GM12892 (cell line): Measurements from ENCODE around the gene INPP4B.

Source experiments
- POLR2A ChIP-seq: IDR thresholded peaks from 2 replicates; pipeline ENCODE4 v1.6.1; 2011; ENCODE audit warnings: low read depth, low read length, control low read depth
- POLR2AphosphoS5 ChIP-seq: IDR thresholded peaks from 2 replicates; pipeline ENCODE4 v1.6.1; 2011; ENCODE audit warnings: low read depth, low read length, control low read depth
- TAF1 ChIP-seq: IDR thresholded peaks from 2 replicates; pipeline ENCODE4 v1.6.1; 2011; ENCODE audit warnings: low read depth, mild to moderate bottlenecking, control low read depth, low read length, borderline replicate concordance

DNA sequence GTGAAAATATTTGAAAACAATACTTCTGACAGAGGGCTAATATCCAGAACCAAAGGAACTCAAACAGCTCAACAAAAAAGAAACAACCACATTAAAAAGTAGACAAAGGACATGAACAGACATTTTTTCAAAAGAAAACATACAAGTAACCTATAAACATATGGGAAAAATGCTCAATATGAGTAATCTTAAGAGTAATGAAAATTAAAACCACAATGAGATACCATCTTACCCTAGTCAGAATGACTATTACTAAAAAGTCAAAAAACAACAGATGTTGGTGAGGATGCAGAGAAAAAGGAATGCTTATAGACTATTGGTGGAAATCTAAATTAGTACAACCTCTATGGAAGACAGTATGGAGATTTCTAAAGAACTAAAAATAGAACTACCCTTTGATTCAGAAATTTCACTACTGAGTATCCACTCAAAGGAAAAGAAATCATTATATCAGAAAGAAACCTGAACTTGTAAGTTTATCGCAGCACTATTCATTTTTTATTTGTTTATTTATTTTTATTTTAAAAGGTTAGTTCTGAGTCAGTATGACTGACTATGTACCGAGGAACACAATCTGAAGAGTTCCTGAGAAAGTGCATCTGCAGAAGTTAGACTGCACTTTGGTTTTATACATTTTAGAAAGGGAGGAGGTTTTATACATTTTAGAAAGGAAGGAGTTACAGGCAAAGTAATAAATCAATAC is 231.3 kb downstream of the INPP4B start:
- TF ChIP-seq POLR2A (no peak), TAF1 (no peak), POLR2AphosphoS5 (no peak)
